C4-2B (cell line): ENCODE data around the gene TECPR2.

ENCODE experiments used
- H3K27ac ChIP-seq: fragments of 450-650 bp; 2 replicates; pipeline ENCODE4 v1.5.1; 2017
- CTCF ChIP-seq: fragments of 450-650 bp; conservative IDR thresholded peaks from 2 replicates; pipeline ENCODE4 v1.5.1; 2017; ENCODE audit warnings: mild to moderate bottlenecking
- ZFX ChIP-seq: fragments of 450-650 bp; IDR thresholded peaks from 2 replicates; pipeline ENCODE4 v1.6.1; 2017

Gene TECPR2

GRCh38 chr14:102362545-102363181 lies at the start of gene TECPR2, which contains the start of gene CINP:
TECPR2 (plus strand) TSS chr14:102362941; CDS start chr14:102376722, 13,781 bp downstream.
CINP (minus strand) TSS chr14:102362890; CDS start chr14:102362851, 39 bp downstream.
- peak within 1 kb of the TSS; percentile 86 for H3K27ac ChIP-seq
- TF ChIP-seq CTCF (no peak), ZFX (no peak)

- TF ChIP-seq CTCF (peak; percentile 99), ZFX (no peak)
- peak overlapping the region; percentile 25 for H3K27ac ChIP-seq
These were observed 48.3 kb upstream of the TECPR2 start for GRCh38 chr14:102314242-102315011.

GRCh38 chr14:102315121-102315520 lies 47.6 kb upstream of the TECPR2 start:
- TF ChIP-seq ZFX = no peak
- TF ChIP-seq CTCF = no peak
- H3K27ac ChIP-seq = no peak overlapping the region

- TF ChIP-seq ZFX (no peak), CTCF (no peak)
- H3K27ac ChIP-seq = peak overlapping the region; percentile 62
These were observed 46.4 kb upstream of the TECPR2 start for GRCh38 chr14:102316338-102316742.

- no peak for TF ChIP-seq ZFX
- peak; percentile 75 for TF ChIP-seq CTCF
- peak overlapping the region; percentile 62 for H3K27ac ChIP-seq
These were observed 45.8 kb upstream of the TECPR2 start for GRCh38 chr14:102316743-102317563.

GRCh38 chr14:102317564-102318248 lies 45.0 kb upstream of the TECPR2 start:
- H3K27ac ChIP-seq = peak overlapping the region; percentile 62
- peak; percentile 33; the same call in 1 of the 2 replicates for TF ChIP-seq ZFX
- no peak; the same call in 1 of the 2 replicates for TF ChIP-seq CTCF
